ENCODE measurements around the gene IZUMO4.
"Not testable (repeated sequence)": the region's sequence is repeated elsewhere in the genome, so short reads cannot be mapped to it uniquely, and the experiment has no call there.

The IZUMO4 gene

GRCh38 chr19:2123682-2124387, 27.1 kb downstream of the IZUMO4 start:
- no peak for DNase-seq (ENCODE audit: low read depth in 2 of 2)

- no peak for DNase-seq (ENCODE audit: low read depth in 2 of 2)
Observed at GRCh38 chr19:2126879-2127518, 30.3 kb downstream of the IZUMO4 start.

DNA sequence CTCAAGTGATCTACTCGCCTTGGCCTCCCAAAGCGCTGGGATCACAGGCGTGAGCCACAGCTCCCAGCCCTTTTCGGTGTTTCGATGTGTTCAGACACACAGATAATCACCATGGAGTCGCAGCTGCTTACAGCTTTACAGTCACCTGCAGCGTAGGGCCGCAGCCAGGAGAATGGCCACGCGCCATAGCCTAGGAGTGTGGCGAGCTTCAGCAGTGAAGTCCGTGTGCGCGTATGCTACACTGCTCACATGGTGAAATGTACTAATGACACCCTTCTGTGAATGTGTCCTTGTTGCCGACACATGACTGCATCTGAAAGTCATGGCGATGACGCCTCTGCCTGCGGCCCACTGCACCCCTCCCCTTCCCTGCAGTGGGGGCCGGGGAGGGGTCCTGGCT, 31.0 kb downstream of the IZUMO4 start:
- DNase-seq (ENCODE audit: low read depth in 2 of 2): no peak

GRCh38 chr19:2128252-2128651, 31.5 kb downstream of the IZUMO4 start:
- not testable (repeated sequence) for DNase-seq (ENCODE audit: low read depth in 2 of 2)

GRCh38 chr19:2129022-2129421, 32.3 kb downstream of the IZUMO4 start:
- no peak for DNase-seq (ENCODE audit: low read depth in 2 of 2)

- DNase-seq (ENCODE audit: low read depth in 2 of 2): no peak
Observed at GRCh38 chr19:2129486-2129885, 32.8 kb downstream of the IZUMO4 start.

DNA sequence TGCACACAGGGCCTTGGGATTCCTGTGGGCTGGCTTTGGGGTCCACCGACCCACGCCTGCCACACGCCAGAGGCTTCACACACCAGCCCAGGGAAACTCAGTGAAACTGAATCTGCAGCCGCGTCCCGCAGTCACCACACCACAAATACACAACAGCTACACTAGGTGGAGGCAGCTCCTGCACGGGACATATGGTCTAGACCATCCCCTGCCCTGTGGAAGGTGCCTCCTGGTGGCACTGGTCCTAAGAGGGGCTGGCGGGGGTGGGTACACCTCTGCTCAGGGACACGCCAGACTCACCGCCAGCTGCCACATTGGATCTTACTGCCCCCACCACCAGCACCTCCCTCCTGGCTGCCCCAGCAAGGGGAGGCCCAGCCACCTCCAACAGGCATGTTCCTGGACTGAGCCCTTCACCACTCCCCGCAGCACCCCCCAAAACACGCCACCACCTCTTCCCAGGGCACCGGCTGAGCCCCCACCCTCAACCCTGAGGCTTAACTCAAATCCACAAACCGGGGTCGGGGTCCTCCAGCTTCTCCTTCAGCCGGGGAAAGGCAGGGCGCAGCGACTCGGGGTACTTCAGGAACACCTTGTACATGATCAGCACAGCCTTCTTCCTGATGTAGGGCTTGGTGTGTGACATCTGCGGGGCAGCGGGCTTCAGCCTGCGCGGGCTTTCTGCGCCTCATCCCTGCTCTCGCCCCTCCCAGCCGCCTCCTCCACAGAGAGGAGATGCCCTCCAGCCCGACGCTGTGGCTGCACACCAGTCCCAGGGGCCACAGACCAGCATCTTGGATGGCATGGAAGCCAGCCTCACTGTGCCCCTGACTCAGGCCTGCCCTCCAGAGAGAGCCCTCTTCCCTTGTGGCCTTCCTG, 33.4 kb downstream of the IZUMO4 start:
- DNase-seq (ENCODE audit: low read depth in 2 of 2): no peak

DNA sequence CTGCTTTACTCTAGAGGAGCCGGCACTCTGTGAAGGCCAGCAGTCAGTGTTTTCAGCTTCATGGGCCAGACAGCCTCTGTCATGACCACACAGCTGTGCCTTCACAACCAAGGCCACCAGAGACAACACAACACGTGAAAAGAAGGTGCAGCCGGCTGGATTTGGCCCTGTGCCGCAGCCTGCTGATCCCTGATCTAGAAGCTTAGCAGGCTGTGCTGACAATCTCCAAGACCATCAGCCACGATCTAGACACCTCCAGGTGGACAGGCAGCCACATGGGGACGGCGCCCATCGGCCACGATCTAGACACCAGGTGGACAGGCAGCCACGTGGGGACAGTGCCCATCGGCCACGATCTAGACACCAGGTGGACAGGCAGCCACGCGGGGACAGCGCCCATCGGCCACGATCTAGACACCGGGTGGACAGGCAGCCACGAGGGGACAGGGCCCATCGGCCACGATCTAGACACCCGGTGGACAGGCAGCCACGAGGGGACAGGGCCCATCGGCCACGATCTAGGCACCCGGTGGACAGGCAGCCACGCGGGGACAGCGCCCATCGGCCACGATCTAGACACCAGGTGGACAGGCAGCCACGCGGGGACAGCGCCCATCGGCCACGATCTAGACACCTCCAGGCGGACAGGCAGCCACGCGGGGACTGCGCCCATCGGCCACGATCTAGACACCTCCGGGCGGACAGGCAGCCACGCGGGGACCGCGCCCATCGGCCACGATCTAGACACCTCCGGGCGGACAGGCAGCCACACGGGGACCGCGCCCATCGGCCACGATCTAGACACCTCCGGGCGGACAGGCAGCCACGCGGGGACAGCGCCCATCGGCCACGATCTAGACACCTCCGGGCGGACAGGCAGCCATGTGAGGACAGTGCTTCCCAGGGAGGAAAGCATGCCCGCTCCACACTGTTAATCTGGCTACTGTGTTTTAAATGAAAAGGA, 34.6 kb downstream of the IZUMO4 start:
- DNase-seq (ENCODE audit: low read depth in 2 of 2): not testable (repeated sequence)

- no peak for DNase-seq (ENCODE audit: low read depth in 2 of 2)
Observed at GRCh38 chr19:2132191-2132590, 35.5 kb downstream of the IZUMO4 start.

GRCh38 chr19:2132731-2133490, 36.2 kb downstream of the IZUMO4 start:
- DNase-seq (ENCODE audit: low read depth in 2 of 2): no peak

- DNase-seq (ENCODE audit: low read depth in 2 of 2): no peak
Observed at GRCh38 chr19:2135474-2136402, 39.0 kb downstream of the IZUMO4 start.

- DNase-seq (ENCODE audit: low read depth in 2 of 2): no peak
Observed at GRCh38 chr19:2136796-2137195, 40.1 kb downstream of the IZUMO4 start.

DNA sequence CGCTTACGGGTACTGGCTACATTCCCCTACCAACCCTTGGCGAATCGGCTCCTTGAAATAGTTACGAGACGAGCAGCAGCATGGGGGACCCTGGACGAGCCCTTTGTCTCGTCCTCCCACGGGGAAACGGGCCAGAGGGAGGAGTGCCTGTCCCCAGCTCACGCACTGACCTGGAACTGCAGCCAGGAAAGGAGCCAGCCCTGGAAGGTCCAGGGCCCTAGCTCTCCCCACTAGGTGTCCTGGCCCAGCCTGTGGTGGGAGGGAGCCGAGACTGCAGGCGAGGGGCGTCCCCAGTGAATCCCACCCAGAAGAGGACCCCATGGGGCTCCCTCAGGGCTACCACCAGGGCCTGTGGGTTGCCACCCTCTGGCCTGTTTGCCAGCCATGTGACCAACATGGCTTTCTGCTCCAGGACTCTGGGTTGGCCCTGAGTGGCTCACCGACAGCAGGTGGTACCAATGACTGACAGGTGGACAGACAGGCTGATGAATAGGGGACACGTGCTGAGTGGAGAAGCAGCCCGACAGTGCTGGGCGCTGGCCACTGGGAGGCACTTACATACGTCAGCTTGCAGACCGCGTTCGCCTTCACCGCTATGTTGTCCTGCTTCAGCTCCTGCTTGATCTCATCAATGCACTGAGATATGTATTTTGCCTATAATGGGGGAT, 41.5 kb downstream of the IZUMO4 start:
- DNase-seq (ENCODE audit: low read depth in 2 of 2): no peak

DNA sequence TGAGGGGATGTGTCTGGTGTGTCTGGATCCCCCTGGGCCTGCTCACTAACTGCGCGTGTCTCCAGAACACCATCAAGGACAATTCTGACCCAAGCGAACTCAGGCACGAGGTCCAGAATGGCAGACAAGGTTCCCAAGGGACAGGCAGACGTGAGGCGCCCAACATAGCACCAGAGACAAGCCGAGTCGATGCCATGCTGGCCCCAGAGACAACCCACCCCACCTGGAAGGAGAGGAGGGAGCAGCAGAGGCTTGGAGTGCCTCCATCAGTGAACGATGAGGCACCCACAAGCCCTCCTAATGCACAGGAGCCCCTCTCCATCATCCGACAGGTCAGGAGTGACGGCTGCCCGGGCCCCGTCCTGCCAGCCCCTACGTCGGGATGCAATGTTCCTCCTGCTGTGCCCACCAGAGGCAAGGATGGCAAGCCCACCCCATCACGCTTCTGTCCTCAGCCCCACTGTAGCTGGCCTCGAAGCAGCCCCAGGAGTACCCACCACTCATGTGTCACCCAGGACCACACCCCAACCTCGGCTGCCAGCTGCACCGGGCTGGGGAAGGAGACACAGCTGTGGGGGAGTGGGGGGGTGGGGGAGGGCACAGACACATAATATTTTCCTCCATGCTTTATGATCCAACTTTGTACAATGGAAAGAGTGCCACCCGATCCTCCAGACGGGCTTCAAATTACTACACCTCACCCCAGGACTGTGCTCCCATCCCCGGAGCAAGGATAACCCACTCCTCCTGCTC, 42.8 kb downstream of the IZUMO4 start:
- no peak for DNase-seq (ENCODE audit: low read depth in 2 of 2)

GRCh38 chr19:2140138-2140569, 43.4 kb downstream of the IZUMO4 start:
- no peak for DNase-seq (ENCODE audit: low read depth in 2 of 2)

DNA sequence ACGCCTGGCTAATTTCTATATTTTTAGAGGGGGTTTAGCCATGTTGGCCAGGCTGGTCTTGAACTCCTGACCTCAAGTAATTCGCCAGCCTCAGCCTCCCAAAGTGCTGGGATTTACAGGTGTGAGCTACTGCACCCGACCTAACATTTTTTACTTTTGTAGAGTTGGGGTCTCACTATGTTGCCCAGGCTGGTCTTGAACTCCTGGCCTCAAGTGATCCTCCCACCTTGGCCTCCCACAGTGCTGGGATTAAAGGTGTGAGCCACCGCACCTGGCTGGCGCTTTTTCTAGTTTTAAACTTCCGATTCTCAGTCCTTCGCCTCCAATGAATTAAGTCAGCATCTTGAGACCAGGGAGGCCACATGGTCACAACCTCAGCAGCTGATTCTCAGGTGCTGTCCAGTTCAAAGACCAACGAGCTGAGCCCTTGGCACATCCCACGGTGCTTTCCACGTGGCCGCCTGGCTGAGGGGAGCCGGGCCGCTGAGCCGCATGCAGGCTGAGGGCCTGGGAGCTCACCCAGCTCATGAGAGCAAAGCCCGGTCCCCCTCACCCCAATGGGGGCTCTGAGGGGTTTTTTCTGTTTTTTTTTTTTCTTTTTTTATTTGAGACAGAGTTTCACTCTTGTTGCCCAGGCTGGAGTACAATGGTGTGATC, 45.6 kb downstream of the IZUMO4 start:
- DNase-seq (ENCODE audit: low read depth in 2 of 2): no peak

- DNase-seq (ENCODE audit: low read depth in 2 of 2): no peak
Observed at GRCh38 chr19:2144190-2144589, 47.5 kb downstream of the IZUMO4 start.

DNA sequence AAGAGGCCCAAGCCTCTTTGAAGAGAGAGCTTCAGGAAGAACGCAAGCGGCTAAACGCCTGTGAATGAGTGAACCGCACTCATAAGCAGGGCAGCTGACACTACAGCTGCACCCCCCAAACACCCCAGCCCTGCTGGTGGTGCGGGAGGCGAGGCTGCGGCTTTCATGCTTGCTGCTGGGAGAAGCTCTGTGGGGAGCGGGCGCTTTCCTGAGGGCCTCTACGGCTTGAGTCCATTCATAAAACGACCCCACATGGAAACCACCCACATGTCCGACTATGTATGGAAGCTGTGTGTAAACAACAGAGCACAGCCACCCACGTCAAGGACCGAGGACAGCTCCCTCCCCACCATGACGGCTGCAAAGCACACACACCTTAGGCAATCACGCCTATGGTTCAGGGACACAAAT, 49.1 kb downstream of the IZUMO4 start:
- no peak for DNase-seq (ENCODE audit: low read depth in 2 of 2)
